Stimulated activated CD4-positive, alpha-beta T cell treated with anti-CD3 and anti-CD28 coated beads, TNF-alpha, amount 100 ng/mL, for 4 hours (primary cell): ENCODE data around the gene SMPDL3B.
"Not testable (repeated sequence)": the region's sequence is repeated elsewhere in the genome, so short reads cannot be mapped to it uniquely, and the experiment has no call there.

Source experiments
- DNase-seq, 3 experiments: peaks; one replicate each; pipeline ENCODE4 v3.0.0-alpha.2; 2020; ENCODE audit warnings: low read depth in 3 of 3

The SMPDL3B gene

DNA sequence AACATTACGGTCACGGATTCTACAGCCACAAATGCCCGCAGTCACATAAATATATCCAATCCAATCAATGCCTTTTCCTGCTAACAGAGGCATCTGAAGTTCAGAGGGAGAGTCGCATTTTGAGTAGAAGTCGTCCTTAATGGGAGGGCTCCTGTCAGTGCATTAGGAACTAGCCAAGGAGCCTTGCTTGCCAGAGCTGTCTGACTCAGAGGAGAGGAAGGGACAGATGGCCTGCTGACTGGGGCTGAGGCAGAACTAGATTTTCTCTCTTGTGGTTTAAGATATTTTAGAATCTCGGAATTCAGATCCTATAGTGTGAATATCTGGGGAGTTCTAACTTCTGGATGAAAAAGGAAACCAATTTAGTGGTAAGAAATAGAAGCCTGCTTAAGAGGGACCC, 35.6 kb downstream of the SMPDL3B start:
- DNase-seq, result no peak

DNA sequence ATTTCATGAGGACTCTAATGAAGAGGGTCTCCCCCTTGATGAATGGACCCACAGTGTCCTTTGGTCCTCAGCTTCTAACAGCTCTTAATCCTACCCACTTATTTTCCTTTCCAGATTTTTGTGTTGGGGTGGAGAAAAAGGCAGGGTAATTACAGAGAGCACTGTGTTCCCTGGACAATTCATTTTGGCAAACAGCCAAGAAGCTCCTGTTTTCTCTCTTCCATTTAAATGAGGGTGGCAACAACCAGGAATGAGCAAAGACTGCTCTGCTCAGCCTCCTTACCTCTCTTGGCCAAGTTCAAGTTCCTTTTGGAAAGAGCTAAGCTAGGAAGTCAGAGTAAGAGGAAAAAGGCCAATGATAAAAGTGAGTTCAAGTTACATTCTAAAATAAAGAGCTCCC, 36.9 kb downstream of the SMPDL3B start:
- DNase-seq, result no peak

DNA sequence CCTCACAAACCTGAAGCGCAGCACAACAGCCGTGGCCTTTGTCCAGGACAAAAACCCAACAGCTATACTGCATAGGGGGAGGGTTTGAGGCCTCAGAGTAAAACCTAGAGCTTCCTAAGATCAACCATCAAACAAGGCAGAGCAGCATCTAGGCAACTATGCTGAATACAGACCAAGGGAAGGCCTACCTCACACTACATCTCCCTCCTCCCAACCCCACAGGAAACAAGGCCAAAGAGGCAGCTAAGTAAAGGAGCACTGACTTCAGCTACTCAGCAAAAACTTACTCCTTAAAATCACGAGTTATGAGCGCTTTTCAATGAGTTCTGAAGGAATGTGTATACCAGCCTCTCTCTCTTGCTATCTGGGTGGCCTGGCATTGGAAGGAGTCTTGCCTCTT, 37.3 kb downstream of the SMPDL3B start:
- no peak for DNase-seq

DNA sequence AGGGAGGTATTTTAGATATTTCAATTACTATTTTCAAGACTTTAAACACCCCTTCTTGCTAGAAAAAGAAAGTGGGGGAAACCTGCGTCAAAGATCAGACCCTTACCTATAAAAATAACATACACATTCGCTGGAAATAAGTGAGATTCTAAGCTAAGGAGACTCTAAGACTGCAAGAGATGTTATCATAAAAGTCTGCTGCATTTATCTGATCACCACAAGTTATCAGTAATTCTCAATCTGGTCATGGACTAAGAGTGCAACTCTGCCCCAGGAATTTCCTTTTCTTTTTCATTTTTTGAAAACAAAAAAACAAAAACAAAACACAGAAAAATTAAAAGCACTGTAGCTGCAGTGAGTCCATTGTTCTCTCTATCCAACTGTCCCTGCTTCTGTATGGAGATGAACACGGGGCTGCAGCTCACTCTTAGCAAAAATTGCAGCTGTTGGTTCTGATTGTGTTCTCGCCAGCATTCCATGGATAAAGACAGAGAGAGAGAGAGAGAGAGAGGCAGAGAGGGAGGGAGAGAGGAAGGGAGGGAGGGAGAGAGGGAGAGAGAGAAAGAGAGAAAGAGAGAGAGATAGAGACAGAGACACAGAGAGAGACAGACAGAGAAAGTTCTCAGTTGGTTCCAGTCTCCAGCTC, 39.1 kb downstream of the SMPDL3B start:
- DNase-seq, result no peak

DNA sequence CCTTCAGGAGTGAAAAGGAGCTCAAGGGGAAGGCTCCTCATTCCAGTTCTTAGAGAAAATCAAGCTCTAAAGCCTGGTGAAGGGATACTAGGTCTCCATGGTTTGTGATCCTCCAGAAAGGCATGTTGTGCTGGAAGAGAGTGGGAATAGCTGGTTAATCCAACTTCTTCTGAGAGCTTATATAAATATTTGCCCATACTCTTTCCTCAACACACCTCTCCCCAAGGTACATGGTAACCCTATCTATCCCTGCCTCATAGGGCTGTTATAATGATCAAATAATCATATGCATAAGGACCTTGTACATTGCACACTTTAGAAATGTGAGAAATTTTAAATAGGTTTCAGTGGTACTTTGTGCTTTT, 39.6 kb downstream of the SMPDL3B start:
- DNase-seq, result no peak

DNA sequence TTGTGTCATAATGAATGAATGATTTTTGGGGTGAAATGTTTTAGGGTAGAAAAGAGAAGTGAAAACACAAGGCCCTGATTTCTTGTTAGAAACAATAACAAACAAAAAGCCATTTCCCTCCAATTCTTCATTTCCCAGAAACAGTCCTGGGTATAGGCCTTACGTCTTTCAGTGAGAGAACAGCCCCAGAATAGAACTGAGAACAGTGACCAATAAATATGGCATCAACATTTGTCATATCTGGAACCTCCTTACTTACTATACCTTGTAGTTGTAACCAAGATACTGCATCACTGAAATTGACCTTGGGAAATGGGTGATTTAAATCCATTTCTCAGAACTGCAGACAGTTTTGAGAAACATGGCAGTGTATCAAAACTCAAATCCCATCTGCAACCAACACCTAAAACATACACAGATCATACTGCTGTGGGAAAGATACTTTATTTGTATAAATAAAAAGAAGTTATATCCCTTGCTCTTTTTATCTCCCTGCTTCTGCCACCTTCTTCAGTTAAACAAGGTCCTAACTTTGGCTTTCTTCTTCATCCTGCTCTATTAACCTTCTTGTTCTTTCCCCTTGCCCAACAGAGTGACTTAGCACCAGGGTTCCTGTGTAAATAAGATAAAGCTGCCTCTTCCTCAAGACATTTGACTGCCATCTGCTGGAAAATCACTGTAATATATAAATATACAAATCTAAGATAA, 44.5 kb downstream of the SMPDL3B start:
- DNase-seq, result no peak

DNA sequence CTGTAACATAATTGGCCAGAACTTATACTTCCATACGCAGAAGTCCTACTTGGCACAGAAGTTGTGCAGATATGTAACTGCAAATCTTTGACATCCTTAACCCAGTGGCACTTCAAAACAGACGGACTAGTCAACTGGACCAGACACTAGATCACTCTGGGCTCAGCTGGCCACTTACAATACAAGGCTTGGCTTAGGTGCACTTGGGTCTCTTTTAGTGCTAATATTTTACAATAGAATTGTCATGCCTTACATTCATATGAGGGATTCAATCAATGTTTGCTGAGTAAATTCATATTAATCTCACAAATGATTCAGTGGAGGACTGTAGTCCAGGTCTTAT, 45.0 kb downstream of the SMPDL3B start:
- no peak for DNase-seq

DNA sequence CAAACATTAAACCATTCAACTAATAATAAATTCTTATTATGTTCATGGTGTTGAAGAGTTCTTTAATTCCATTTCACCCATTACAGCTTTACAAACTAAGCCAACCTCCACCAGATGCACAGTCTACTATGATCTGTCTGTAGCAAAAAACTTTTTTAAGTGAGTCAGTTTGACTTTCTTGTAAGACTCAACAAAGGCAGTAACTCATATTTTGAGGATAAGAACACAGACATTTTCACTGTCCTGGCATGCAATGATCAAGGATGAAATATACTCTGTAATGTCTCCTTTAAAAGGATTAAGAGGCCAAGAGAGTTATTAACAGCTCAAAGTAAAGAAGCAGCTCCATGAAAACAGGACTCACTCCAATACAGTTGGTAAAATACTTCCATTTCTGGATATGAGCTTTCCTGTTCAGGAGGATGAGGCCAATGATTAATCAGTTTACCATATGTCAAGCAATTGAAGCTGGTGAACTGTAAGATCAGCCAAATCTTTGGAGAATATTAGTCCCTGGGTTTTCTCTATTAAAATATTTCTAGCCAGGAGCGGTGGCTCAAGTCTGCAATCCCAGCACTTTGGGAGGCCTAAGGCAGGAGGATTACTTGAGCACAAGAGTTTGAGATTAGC, 45.5 kb downstream of the SMPDL3B start:
- no peak for DNase-seq

DNA sequence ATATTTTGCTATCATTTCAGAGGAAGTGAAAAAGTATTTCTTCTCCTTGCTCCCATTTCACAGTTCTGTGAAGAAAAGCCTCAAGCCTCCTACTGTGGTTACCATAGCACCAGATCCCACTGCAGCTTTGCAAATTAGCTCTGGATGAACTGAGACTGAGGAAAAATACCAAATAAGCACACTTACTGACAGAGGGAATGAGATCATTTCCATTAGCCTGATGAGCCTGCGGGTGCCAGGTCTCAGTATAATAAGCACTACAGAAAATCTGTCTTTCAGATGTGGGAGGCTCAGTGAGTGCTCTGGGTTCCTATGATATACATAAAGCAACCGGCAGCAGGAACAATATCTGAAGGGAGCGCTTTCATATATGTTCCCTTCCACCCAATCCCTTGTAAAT, 46.3 kb downstream of the SMPDL3B start:
- DNase-seq, result no peak

DNA sequence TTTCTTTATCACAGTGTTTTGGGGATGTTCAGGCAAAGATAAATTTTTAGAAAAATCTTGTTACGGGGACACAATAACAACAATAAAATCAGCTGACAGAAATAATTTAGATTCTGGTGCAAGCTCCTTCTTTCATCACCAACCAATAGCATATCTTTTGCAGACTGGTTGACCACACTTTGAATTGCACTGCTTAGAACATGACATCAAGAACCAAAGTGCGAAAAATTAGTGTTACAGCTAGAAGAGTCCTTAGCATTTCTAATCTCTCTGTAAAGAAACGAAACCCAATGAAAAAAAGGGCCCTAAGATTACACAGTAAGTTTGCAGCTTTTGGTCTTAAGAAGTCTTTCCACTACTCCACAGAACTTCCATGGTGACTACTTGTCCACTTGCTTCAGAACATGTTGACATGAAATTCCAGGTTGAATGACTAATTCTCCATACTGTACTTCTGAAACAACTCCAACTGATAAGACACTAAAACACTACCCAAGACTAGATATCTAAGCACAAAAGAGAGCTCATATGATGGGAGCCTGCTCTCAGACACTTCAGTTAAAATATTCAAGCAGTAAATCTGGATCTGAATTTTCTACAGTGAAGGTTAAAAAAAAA, 56.2 kb downstream of the SMPDL3B start:
- DNase-seq, result no peak

DNA sequence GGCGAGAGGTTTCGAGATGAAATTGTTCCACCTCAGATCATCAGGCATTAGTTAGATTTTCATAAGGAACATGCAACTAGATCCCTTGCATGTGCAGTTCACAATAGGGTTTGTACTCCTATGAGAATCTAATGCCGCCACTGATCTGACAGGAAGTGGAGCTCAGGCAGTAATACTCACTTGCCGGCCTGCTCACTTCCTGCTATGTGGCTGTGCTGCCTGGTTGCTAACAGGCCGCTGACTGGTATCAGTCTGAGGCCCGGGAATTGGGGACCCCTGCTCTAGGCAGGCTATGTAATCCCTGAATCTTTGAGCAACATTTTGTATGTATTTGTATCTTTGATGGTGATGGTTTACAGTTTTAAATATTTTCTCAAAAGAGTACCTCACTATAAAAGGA, 57.5 kb downstream of the SMPDL3B start:
- DNase-seq, result peak; percentile 7 to 28 (median 22)

DNA sequence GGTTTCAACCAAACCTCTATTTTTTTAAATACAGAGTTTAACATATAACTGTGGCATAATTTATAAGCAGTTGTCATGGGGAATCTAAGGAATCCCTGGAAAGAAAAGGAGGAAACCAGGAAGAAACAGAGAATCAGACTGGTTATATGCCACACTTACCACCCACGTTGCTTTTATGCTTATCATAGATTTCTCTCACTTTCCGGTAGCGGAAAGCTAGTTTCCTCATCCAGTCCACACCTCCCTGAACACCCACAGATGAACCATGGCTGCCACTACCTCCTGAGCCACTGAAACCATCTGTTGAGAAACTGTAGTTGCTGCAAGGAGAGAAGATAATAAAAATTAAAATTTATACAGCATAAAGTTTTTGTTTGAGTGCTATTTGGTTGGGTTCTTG, 58.4 kb downstream of the SMPDL3B start:
- peak in 1 of 3 experiments; percentile 17 for DNase-seq

DNA sequence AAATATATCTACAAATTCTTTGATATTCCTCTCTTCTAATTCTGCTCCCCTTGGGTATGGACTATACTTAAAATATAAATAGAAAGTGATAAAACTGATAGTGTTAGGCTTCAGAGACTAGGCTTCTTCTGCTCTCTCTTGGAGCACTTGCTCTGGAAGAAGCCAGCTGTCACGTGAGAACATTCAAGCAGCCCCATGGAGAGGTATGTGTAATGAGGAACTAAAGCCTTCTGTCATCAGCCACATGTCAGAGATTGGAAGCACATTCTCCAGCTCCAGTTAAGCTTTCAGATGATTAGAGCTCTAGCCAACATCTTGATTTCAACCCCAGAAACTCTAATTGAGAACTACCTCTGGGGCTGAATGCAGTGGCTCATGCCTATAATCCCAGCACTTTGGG, 59.3 kb downstream of the SMPDL3B start:
- DNase-seq, result no peak

DNA sequence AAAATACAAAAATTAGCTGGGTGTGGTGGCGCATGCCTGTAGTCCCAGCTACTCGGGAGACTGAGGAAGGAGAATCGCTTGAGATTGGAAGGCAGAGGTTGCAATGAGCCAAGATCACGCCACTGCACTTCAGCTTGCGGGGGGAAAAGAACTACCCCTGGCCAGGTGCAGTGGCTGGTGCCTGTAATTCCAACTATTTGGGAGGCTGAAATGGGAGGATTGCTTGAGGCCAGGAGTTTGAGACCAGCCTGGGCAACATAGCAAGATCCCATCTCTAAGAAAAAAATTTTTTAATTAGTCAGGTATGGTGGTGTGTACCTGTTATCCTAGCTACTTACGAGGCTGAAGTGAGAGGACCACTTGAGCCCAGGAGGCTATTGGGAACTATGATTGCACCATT, 59.7 kb downstream of the SMPDL3B start:
- not testable (repeated sequence) for DNase-seq

DNA sequence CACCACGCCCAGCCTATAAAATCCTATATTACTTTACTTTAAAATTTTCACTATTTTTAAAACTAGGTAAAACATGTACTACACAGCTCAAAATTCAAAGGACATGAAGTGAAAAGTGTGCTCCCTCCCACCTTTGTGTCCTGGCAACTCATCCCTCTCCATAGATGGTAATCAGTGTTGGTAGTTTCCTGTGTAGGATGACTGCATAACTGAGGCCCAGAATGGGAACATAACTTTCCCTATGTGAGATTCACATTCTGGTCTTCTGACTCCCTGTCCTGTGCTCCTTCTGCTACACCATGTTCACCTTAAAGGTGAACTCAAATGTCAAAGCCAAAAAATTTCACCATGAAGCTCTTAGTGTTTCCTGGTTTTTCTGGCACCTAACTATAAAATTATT, 64.3 kb downstream of the SMPDL3B start:
- no peak for DNase-seq

DNA sequence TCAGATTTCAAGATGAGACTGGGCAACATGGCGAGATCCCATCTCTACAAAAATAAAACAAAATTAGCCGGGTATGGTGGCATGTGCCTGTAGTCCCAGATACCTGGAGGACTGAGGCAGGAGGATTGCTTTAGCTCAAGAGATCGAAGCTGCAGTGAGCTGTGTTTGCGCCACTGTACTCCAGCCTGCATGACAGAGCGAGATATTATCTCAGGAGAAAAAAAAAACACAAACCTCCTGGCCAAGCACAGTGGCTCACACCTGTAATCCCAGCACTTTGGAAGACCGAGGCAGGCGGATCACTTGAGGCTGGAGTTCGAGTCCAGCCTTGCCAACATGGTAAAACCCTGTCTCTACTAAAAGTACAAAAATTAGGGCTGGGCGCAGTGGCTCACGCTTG, 67.8 kb downstream of the SMPDL3B start:
- no peak for DNase-seq

DNA sequence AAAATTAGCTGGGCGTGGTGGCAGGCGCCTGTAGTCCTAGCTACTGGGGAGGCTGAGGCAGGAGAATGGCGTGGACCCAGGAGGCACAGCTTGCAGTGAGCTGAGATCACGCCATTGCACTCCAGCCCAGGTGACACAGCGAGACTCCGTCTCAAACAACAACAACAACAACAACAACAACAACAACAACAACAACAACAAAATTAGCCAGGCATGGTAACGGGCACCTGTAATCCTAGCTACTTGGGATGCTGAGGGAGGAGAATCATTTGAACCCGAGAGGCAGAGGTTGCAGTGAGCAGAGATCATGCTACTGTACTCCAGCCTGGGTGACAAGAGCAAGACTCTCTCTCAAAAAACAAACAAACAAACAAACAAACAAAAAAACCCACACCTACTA, 68.3 kb downstream of the SMPDL3B start:
- DNase-seq, result not testable (repeated sequence)
